GM21576 (cell line): ENCODE results near the gene PNPLA7.
"Not testable (repeated sequence)": the region's sequence is repeated elsewhere in the genome, so short reads cannot be mapped to it uniquely, and the experiment has no call there.

ENCODE experiments used
- ATAC-seq: cut with Tn5 transposase; IDR thresholded peaks from one replicate; pipeline ENCODE4 v1.9.1; 2021; ENCODE audit warnings: mild to moderate bottlenecking, moderate library complexity; ENCODE audit not compliant: unreplicated experiment

Gene PNPLA7

GRCh38 chr9:137575716-137576411, 25.7 kb upstream of the PNPLA7 start:
- no peak for ATAC-seq

- no peak for ATAC-seq
These were observed 25.1 kb upstream of the PNPLA7 start for GRCh38 chr9:137575364-137575715.

- ATAC-seq, result no peak
These were observed 24.0 kb upstream of the PNPLA7 start for GRCh38 chr9:137574192-137574591.

- no peak for ATAC-seq
These were observed 20.4 kb upstream of the PNPLA7 start for GRCh38 chr9:137570566-137570965.

GRCh38 chr9:137569609-137570203, 19.5 kb upstream of the PNPLA7 start:
- ATAC-seq, result no peak

- ATAC-seq, result not testable (repeated sequence)
These were observed 18.2 kb upstream of the PNPLA7 start for GRCh38 chr9:137568445-137568844.

- ATAC-seq, result no peak
These were observed 14.7 kb upstream of the PNPLA7 start for GRCh38 chr9:137564817-137565411.

- no peak for ATAC-seq
These were observed 13.9 kb upstream of the PNPLA7 start for GRCh38 chr9:137564134-137564533.

GRCh38 chr9:137558127-137558526, 7.9 kb upstream of the PNPLA7 start:
- ATAC-seq, result no peak

- no peak for ATAC-seq
These were observed 6.1 kb upstream of the PNPLA7 start for GRCh38 chr9:137556069-137556838.

- no peak for ATAC-seq
These were observed 5.0 kb upstream of the PNPLA7 start for GRCh38 chr9:137555179-137555578.

- ATAC-seq, result no peak
These were observed 4.1 kb upstream of the PNPLA7 start for GRCh38 chr9:137554349-137554748.

- ATAC-seq, result not testable (repeated sequence)
These were observed 3.5 kb upstream of the PNPLA7 start for GRCh38 chr9:137553654-137554053.

GRCh38 chr9:137552022-137552768, 2.0 kb upstream of the PNPLA7 start:
- peak; percentile 5 for ATAC-seq

GRCh38 chr9:137551264-137552021, 1.2 kb upstream of the PNPLA7 start, which contains the start of gene MRPL41:
Gene MRPL41 (plus strand): TSS chr9:137551879. CDS start chr9:137552082, 203 bp downstream.
- ATAC-seq, result peak; percentile 79

- not testable (repeated sequence) for ATAC-seq
These were observed 709 bp upstream of the PNPLA7 start for GRCh38 chr9:137550958-137551263.

- no peak for ATAC-seq
These were observed 2.3 kb downstream of the PNPLA7 start for GRCh38 chr9:137547687-137548543.

- ATAC-seq, result no peak
These were observed 5.1 kb downstream of the PNPLA7 start for GRCh38 chr9:137545123-137545522.

GRCh38 chr9:137544176-137544760, 5.9 kb downstream of the PNPLA7 start:
- no peak for ATAC-seq
